Pancreas (tissue), 10 donors: ENCODE measurements around the gene THAP10. TPM values are rescaled to one million over a fixed set of nuclear protein-coding genes. Genes with fewer than 3 reads are reported as not detected.
"Not testable (repeated sequence)": the region's sequence is repeated elsewhere in the genome, so short reads cannot be mapped to it uniquely, and the experiment has no call there.

Experiments used
- ATAC-seq, 4 donors: fragments of 200-7000 bp; cut with Tn5 transposase; one replicate each; pipeline versions ENCODE4 v1.8.0 to v1.9.1; 2020; ENCODE audit warnings: mild to moderate bottlenecking in 4 of 4, moderate library complexity in 4 of 4
- DNase-seq, 6 donors: peaks; one replicate each; pipeline ENCODE4 v3.0.0-alpha.2; 2020
- FAIRE-seq: peaks from 2 replicates; lab custom pipeline; 2012; peaks lifted over from hg19 to GRCh38; lab: Jason Lieb, UNC
- H3K27ac ChIP-seq, 4 donors: fragments of 200-600 bp; sonication (generic); 1 replicate in 3 of 4; 2 replicates in 1 of 4; pipeline versions ENCODE4 v1.5.0 to v1.8.0; 2020
- H3K27me3 ChIP-seq, 4 donors: fragments of 200-600 bp; one replicate each; pipeline ENCODE4 v1.8.0; 2021
- H3K36me3 ChIP-seq, 3 donors: fragments of 200-600 bp; sonication (generic) in 1 of 3; one replicate each; pipeline versions ENCODE4 v1.5.0 to v1.8.0; 2020 to 2021
- H3K4me1 ChIP-seq, 3 donors: fragments of 200-600 bp; one replicate each; pipeline ENCODE4 v1.8.0; 2021
- H3K4me3 ChIP-seq, 4 donors: fragments of 200-600 bp; sonication (generic) in 2 of 4; one replicate each; pipeline versions ENCODE4 v1.5.0 to v1.8.0; 2020 to 2021
- H3K9me3 ChIP-seq, 4 donors: fragments of 200-600 bp; one replicate each; pipeline ENCODE4 v1.8.0; 2021
- CTCF ChIP-seq, 4 donors: fragments of 200-600 bp; sonication (generic) in 3 of 4; IDR thresholded peaks; one replicate each; pipeline versions ENCODE4 v1.5.0 to v1.8.0; 2021; ENCODE audit warnings: antibody characterized with exemption in 4 of 4
- WGBS, 2 donors: extraction: QIAGEN DNeasy Blood & Tissue Kit; methylation state at CpG; one replicate each; pipeline ENCODE4 v1.1.7; 2013; 5-methylcytosine and 5-hydroxymethylcytosine counted together
- intact Hi-C, 3 donors: fragments of 100-400 bp; cut with DNase I; formaldehyde crosslinking; loops; one replicate each; pipeline versions ENCODE4 v1.11.1 to v1.14.2; 2022
- polyA plus RNA-seq, 2 donors: library from polyadenylated mRNA; stranded (reverse); fragments of 200-250 nt; gene quantifications; one replicate each; pipeline ENCODE4 v1.2.3, GENCODE V29; 2013
- total RNA-seq, 6 donors: library from RNA; stranded (reverse); fragmentation: NEBNext Ultra II Directional in 4 of 6; extraction: Animal tissue kit (Norgen Biotek cat#: 25700) in 4 of 6; gene quantifications; one replicate each; pipeline versions ENCODE4 v1.2.1 to v1.2.4, GENCODE V29; 2021 to 2023
- donor health status: healthy with polysubstance abuse.
- donor health status: DM: no; HTN: no; CAD: no; lungs with moderate emphysema.
- donor health status: DM: no; HTN: no; CAD: no.
- donor health status: control.
- donor health status: control.
- donor health status: Bipolar disorder and iron deficiency.
- donor health status: DM: yes; HTN: yes; CAD: no.
- donor health status: DM: no; HTN: no; CAD: no.
- donor health status: DM: no; HTN: no; CAD: no.
- donor health status: DM: yes; HTN: yes; CAD: no.

Gene THAP10
- total and polyA plus RNA-seq, 8 donors: 0.43 to 2.6 (median 0.87) TPM

- intact Hi-C loops: no loop called here
- no peak for FAIRE-seq
- Histone ChIP-seq H3K27ac (no peak overlapping the region), H3K9me3 (no peaks in the 10 kb centered on the region), H3K27me3 (no peaks in the 10 kb centered on the region), H3K4me1 (no peaks in the 10 kb centered on the region), H3K4me3 (no peak overlapping the region), H3K36me3 (no peaks in the 10 kb centered on the region)
- 83 to 84% methylated on average over 5 of the region's 5 CpGs for WGBS, 2 donors
- no peak for TF ChIP-seq CTCF (IDR thresholded peaks at IDR 0.05)
- DNase-seq: no peak
- ATAC-seq: no peak
Measured at GRCh38 chr15:70866982-70867641, 25.1 kb downstream of the THAP10 start.

GRCh38 chr15:70863450-70864218 is 28.6 kb downstream of the THAP10 start:
- no peak for TF ChIP-seq CTCF (IDR thresholded peaks at IDR 0.05)
- Histone ChIP-seq H3K36me3 (no peaks in the 10 kb centered on the region), H3K4me1 (no peaks in the 10 kb centered on the region), H3K27ac (peak overlapping the region in 2 of 4 donors; percentile 21 to 55), H3K27me3 (no peaks in the 10 kb centered on the region), H3K4me3 (no peak overlapping the region), H3K9me3 (no peaks in the 10 kb centered on the region)
- FAIRE-seq (no peak), DNase-seq (no peak), ATAC-seq (peak in 3 of 4 donors; percentile 74 to 83 (median 83))
- WGBS, 2 donors: 51 to 54% methylated on average over 4 of the region's 4 CpGs
- intact Hi-C loops: no loop called here

GRCh38 chr15:70859998-70860397 is 32.2 kb downstream of the THAP10 start:
- TF ChIP-seq CTCF (IDR thresholded peaks at IDR 0.05): no peak
- intact Hi-C loops: no loop called here
- FAIRE-seq (no peak), ATAC-seq (no peak), DNase-seq (no peak)
- H3K27ac ChIP-seq: no peak overlapping the region
- H3K27me3 ChIP-seq: no peaks in the 10 kb centered on the region
- 78 to 80% methylated on average over 11 of the region's 11 CpGs for WGBS, 2 donors
- H3K36me3 ChIP-seq: no peaks in the 10 kb centered on the region
- H3K4me1 ChIP-seq: no peaks in the 10 kb centered on the region
- no peaks in the 10 kb centered on the region for H3K9me3 ChIP-seq
- H3K4me3 ChIP-seq: no peak overlapping the region

GRCh38 chr15:70859322-70859908 is 32.8 kb downstream of the THAP10 start:
- Histone ChIP-seq H3K27me3 (no peaks in the 10 kb centered on the region), H3K9me3 (no peaks in the 10 kb centered on the region), H3K36me3 (no peaks in the 10 kb centered on the region), H3K4me1 (no peaks in the 10 kb centered on the region), H3K27ac (no peak overlapping the region), H3K4me3 (no peak overlapping the region)
- intact Hi-C loops: no loop called here
- 74 to 78% methylated on average over 14 of the region's 14 CpGs for WGBS, 2 donors
- no peak for TF ChIP-seq CTCF (IDR thresholded peaks at IDR 0.05)
- DNase-seq: no peak
- no peak for ATAC-seq
- FAIRE-seq: no peak

DNA sequence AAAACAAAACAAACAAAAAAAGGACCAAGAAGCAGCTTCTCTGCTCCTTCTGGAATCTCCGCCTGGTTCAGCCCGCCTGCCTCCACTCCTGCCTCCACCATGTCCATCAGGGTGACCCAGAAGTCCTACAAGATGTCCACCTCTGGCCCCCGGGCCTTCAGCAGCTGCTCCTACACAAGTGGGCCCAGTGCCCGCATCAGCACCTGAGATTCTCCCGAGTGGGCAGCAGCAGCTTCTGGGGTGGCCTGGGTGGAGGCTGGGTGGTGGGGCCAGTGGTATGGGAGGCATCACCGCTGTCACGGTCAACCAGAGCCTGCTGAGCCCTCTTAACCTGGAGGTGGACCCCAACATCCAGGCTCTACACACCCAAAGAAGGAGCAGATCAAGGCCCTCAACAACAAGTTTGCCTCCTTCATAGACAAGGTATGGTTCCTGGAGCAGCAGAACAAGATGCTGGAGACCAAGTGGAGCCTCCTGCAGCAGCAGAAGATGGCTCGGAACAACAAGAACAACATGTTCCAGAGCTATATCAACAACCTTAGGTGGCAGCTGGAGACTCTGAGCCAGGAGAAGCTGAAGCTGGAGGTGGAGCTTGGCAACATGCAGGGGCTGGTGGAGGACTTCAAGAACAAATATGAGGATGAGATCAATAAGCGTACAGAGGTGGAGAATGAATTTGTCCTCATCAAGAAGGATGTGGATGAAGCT is 33.5 kb downstream of the THAP10 start:
- H3K36me3 ChIP-seq, H3K4me3 ChIP-seq, ATAC-seq, H3K27ac ChIP-seq, H3K27me3 ChIP-seq, H3K9me3 ChIP-seq, intact Hi-C loops, FAIRE-seq, H3K4me1 ChIP-seq: not testable (repeated sequence)
- DNase-seq: peak in 1 of 6 donors; percentile 54
- 78 to 82% methylated on average over 9 of the region's 9 CpGs for WGBS, 2 donors
